Neural progenitor cell (in vitro differentiated cells): ENCODE data around the gene ACBD6. TPM values are rescaled to one million over a fixed set of nuclear protein-coding genes. Genes with fewer than 3 reads are reported as not detected.
A peak's percentile ranks its signal among the peaks of the same experiment; 100 is the strongest.

ENCODE experiments used
- DNase-seq: peaks from one replicate; pipeline ENCODE4 v3.0.0-alpha.2; 2016; ENCODE audit warnings: low spot score
- H2AFZ ChIP-seq: fragments of 200-600 bp; sonication (generic); replicated peaks from 2 replicates; pipeline ENCODE4 v1.6.1; 2016; ENCODE audit warnings: antibody characterized with exemption
- H3F3A ChIP-seq: fragments of 200-600 bp; sonication (generic); 2 replicates; pipeline ENCODE4 v1.6.1; 2016; ENCODE audit warnings: antibody characterized with exemption, low read depth
- H3K27ac ChIP-seq: fragments of 200-600 bp; sonication (generic); 2 replicates; pipeline ENCODE4 v1.5.1; 2016; ENCODE audit warnings: mild to moderate bottlenecking
- H3K27me3 ChIP-seq: fragments of 200-600 bp; sonication (generic); 2 replicates; pipeline ENCODE4 v1.6.1; 2016; ENCODE audit warnings: mild to moderate bottlenecking, moderate library complexity
- H3K36me3 ChIP-seq: fragments of 200-600 bp; sonication (generic); 2 replicates; pipeline ENCODE4 v1.5.1; 2016
- H3K4me1 ChIP-seq: fragments of 200-600 bp; sonication (generic); 2 replicates; pipeline ENCODE4 v1.6.1; 2016; ENCODE audit warnings: mixed run types
- H3K4me2 ChIP-seq: fragments of 200-600 bp; sonication (generic); 2 replicates; pipeline ENCODE4 v1.6.1; 2016
- H3K4me3 ChIP-seq: fragments of 200-600 bp; sonication (generic); 2 replicates; pipeline ENCODE4 v1.5.1; 2016
- H3K79me2 ChIP-seq: fragments of 200-600 bp; sonication (generic); 2 replicates; pipeline ENCODE4 v1.6.1; 2016; ENCODE audit warnings: low read depth
- H3K9ac ChIP-seq: fragments of 200-600 bp; sonication (generic); 2 replicates; pipeline ENCODE4 v1.6.1; 2016
- H3K9me3 ChIP-seq: fragments of 200-600 bp; sonication (generic); 2 replicates; pipeline ENCODE4 v1.5.1; 2016; ENCODE audit warnings: low read depth
- H4K20me1 ChIP-seq: fragments of 200-600 bp; sonication (generic); 2 replicates; pipeline ENCODE4 v1.6.1; 2016; ENCODE audit warnings: low read depth
- H3K27ac Mint-ChIP-seq: 3 replicates; pipeline ENCODE4 v1.8.0; 2021; ENCODE audit warnings: mixed read lengths
- H3K27me3 Mint-ChIP-seq: 2 replicates; pipeline ENCODE4 v1.8.0; 2022; ENCODE audit warnings: low read depth, mild to moderate bottlenecking, inconsistent platforms, moderate library complexity, mixed read lengths; ENCODE audit not compliant: insufficient read depth
- H3K36me3 Mint-ChIP-seq: 3 replicates; pipeline ENCODE4 v1.8.0; 2021; ENCODE audit warnings: mixed read lengths
- H3K4me1 Mint-ChIP-seq: 3 replicates; pipeline ENCODE4 v1.8.0; 2021; ENCODE audit warnings: mixed read lengths
- H3K4me3 Mint-ChIP-seq: 3 replicates; pipeline ENCODE4 v1.8.0; 2021; ENCODE audit warnings: mild to moderate bottlenecking, moderate library complexity, mixed read lengths
- H3K9me3 Mint-ChIP-seq: 3 replicates; pipeline ENCODE4 v1.8.0; 2020; ENCODE audit warnings: mixed read lengths
- CTCF ChIP-seq: fragments of 200-600 bp; sonication (generic); IDR thresholded peaks from 2 replicates; pipeline ENCODE4 v1.5.1; 2017; ENCODE audit warnings: antibody characterized with exemption, mild to moderate bottlenecking
- EZH2 ChIP-seq: fragments of 200-600 bp; sonication (generic); IDR thresholded peaks from 2 replicates; pipeline ENCODE4 v1.6.1; 2017; ENCODE audit warnings: antibody characterized with exemption, mild to moderate bottlenecking, moderate library complexity
- EZH2phosphoT487 ChIP-seq: fragments of 200-600 bp; sonication (generic); IDR thresholded peaks from 2 replicates; pipeline ENCODE4 v1.6.1; 2017; ENCODE audit warnings: antibody characterized with exemption
- total RNA-seq: library from RNA; depleted of rRNA; stranded (reverse); fragments of >200 nt; gene quantifications from 2 replicates; pipeline ENCODE4 v1.2.3, GENCODE V29; 2015; ENCODE audit warnings: low replicate concordance

ACBD6 gene
- total RNA-seq, 1 donor from 2014 or later, result 36.8 TPM

- Mint-ChIP-seq H3K9me3 (no peaks in the 10 kb centered on the region), H3K27me3 (no peaks in the 10 kb centered on the region)
- H2AFZ ChIP-seq, result peak overlapping the region; percentile 91
These were observed 464 bp downstream of the ACBD6 start for GRCh38 chr1:180501865-180502360.

GRCh38 chr1:180500689-180501088 lies 1.7 kb downstream of the ACBD6 start:
- Histone ChIP-seq H3F3A (peaks cover 27% of the 10 kb centered on the region), H3K4me2 (peak overlapping the region; percentile 95), H3K4me1 (peaks cover 25% of the 10 kb centered on the region), H2AFZ (no peak overlapping the region), H3K27ac (no peak overlapping the region), H3K27me3 (peaks cover 8% of the 10 kb centered on the region), H3K9me3 (no peaks in the 10 kb centered on the region), H3K9ac (no peak overlapping the region), H3K4me3 (peak overlapping the region; percentile 66), H4K20me1 (no peaks in the 10 kb centered on the region), H3K79me2 (peaks cover 54% of the 10 kb centered on the region), H3K36me3 (no peaks in the 10 kb centered on the region)
- Mint-ChIP-seq H3K27me3 (no peaks in the 10 kb centered on the region), H3K4me3 (peak overlapping the region; percentile 98), H3K27ac (no peak overlapping the region), H3K9me3 (no peaks in the 10 kb centered on the region), H3K36me3 (peaks cover 12% of the 10 kb centered on the region), H3K4me1 (peaks cover 30% of the 10 kb centered on the region)
- DNase-seq, result no peak
- TF ChIP-seq CTCF (no peak), EZH2phosphoT487 (no peak), EZH2 (no peak)

More at GRCh38 chr1:180501865-180502360, 464 bp downstream of the ACBD6 start:
- peaks cover 12% of the 10 kb centered on the region for H3K36me3 Mint-ChIP-seq
- peaks cover 35% of the 10 kb centered on the region for H3K4me1 Mint-ChIP-seq
- peaks cover 8% of the 10 kb centered on the region for H3K27me3 ChIP-seq
- no peaks in the 10 kb centered on the region for H3K9me3 ChIP-seq
- H4K20me1 ChIP-seq, result no peaks in the 10 kb centered on the region
- H3K27ac Mint-ChIP-seq, result peak overlapping the region; percentile 97
- no peak for TF ChIP-seq EZH2
- TF ChIP-seq CTCF, result no peak
- TF ChIP-seq EZH2phosphoT487, result no peak
- peak overlapping the region; percentile 98 for H3K4me3 Mint-ChIP-seq
- peaks cover 27% of the 10 kb centered on the region for H3F3A ChIP-seq
- H3K4me1 ChIP-seq, result peaks cover 25% of the 10 kb centered on the region
- H3K4me3 ChIP-seq, result peak overlapping the region; percentile 66
- peak overlapping the region; percentile 87 for H3K27ac ChIP-seq
- peak overlapping the region; percentile 52 for H3K9ac ChIP-seq
- DNase-seq, result no peak
- H3K36me3 ChIP-seq, result no peaks in the 10 kb centered on the region
- peak overlapping the region; percentile 95 for H3K4me2 ChIP-seq
- peaks cover 48% of the 10 kb centered on the region for H3K79me2 ChIP-seq

- peaks cover 62% of the 10 kb centered on the region for H3K79me2 ChIP-seq
- peaks cover 26% of the 10 kb centered on the region for H3K4me1 Mint-ChIP-seq
- H3K27ac Mint-ChIP-seq, result no peak overlapping the region
These were observed 3.8 kb downstream of the ACBD6 start for GRCh38 chr1:180498594-180498993.

More at GRCh38 chr1:180498594-180498993, 3.8 kb downstream of the ACBD6 start:
- H3K4me3 ChIP-seq, result no peak overlapping the region
- Mint-ChIP-seq H3K9me3 (no peaks in the 10 kb centered on the region), H3K4me3 (no peak overlapping the region), H3K36me3 (peaks cover 14% of the 10 kb centered on the region), H3K27me3 (no peaks in the 10 kb centered on the region)
- H3F3A ChIP-seq, result peaks cover 19% of the 10 kb centered on the region
- peaks cover 7% of the 10 kb centered on the region for H3K27me3 ChIP-seq
- no peak overlapping the region for H2AFZ ChIP-seq
- H3K27ac ChIP-seq, result no peak overlapping the region
- TF ChIP-seq EZH2phosphoT487, result no peak
- TF ChIP-seq CTCF, result no peak
- no peak for TF ChIP-seq EZH2
- no peak overlapping the region for H3K9ac ChIP-seq
- H3K36me3 ChIP-seq, result peaks cover 5% of the 10 kb centered on the region
- no peak for DNase-seq
- H3K4me2 ChIP-seq, result no peak overlapping the region
- no peaks in the 10 kb centered on the region for H3K9me3 ChIP-seq
- H4K20me1 ChIP-seq, result no peaks in the 10 kb centered on the region
- H3K4me1 ChIP-seq, result peaks cover 25% of the 10 kb centered on the region
